HepG2 (cell line): ENCODE data around the gene CNNM3. TPM values are rescaled to one million over a fixed set of nuclear protein-coding genes. Genes with fewer than 3 reads are reported as not detected.

ENCODE experiments used
- ATAC-seq: fragments of 200-7000 bp; cut with Tn5 transposase; 3 replicates; pipeline ENCODE4 v1.9.1; 2020; ENCODE audit warnings: mild to moderate bottlenecking, moderate library complexity
- BruUV-seq: library from RNA; stranded (reverse); fragments of 400-500 nt; replicated peaks from 2 replicates; lab custom pipeline; 2021; lab: Mats Ljungman, UMichigan
- CTCF ChIA-PET: fragments of 300-600 bp; formaldehyde crosslinking; extraction: SDS; loops from one replicate; lab custom pipeline; 2021; ENCODE audit warnings: low total read pairs, inconsistent platforms, low intra/inter-chr PET ratio; lab: Yijun Ruan, JAX
- POLR2A ChIA-PET: fragments of 350-600 bp; sonication (Branson Sonifier 250); formaldehyde crosslinking; loops from one replicate; lab custom pipeline; 2020; ENCODE audit warnings: antibody characterized with exemption, inconsistent platforms; lab: Yijun Ruan, JAX
- DNase-seq: peaks from one replicate; pipeline ENCODE4 v3.0.0-alpha.2; 2015; ENCODE audit warnings: low spot score
- FAIRE-seq: peaks from 3 replicates; lab custom pipeline; 2011; peaks lifted over from hg19 to GRCh38; lab: Jason Lieb, UNC
- H2AFZ ChIP-seq: one replicate; pipeline ENCODE4 v1.6.1; 2011; ENCODE audit warnings: low read length, inconsistent platforms
- H3K27ac ChIP-seq: fragments of 300-600 bp; 3 replicates; pipeline ENCODE4 v1.8.0; 2011; ENCODE audit warnings: mixed run types, mild to moderate bottlenecking, mixed read lengths, low read length, inconsistent platforms; ENCODE audit not compliant: insufficient read depth; ENCODE audit errors: extremely low read length
- H3K27me3 ChIP-seq, 2 experiments: fragments of 200-600 bp in 1 of 2; 2 replicates in 1 of 2; 3 replicates in 1 of 2; pipeline versions ENCODE4 v1.6.0 to v1.8.0; 2011; ENCODE audit warnings: low read length in 2 of 2, mild to moderate bottlenecking in 2 of 2, moderate library complexity in 2 of 2, inconsistent platforms in 1 of 2; ENCODE audit not compliant: insufficient read depth in 2 of 2, control insufficient read depth in 1 of 2
- H3K36me3 ChIP-seq, 2 experiments: fragments of 200-600 bp in 1 of 2; replicated peaks in 1 of 2; 2 replicates in 1 of 2; 3 replicates in 1 of 2; pipeline versions ENCODE4 v1.5.1 to v1.8.0; 2011; ENCODE audit warnings: low read length in 2 of 2, inconsistent platforms in 1 of 2; ENCODE audit not compliant: insufficient read depth in 2 of 2, control insufficient read depth in 1 of 2
- H3K4me1 ChIP-seq: 2 replicates; pipeline ENCODE4 v1.5.1; 2012; ENCODE audit warnings: low read length, inconsistent platforms; ENCODE audit not compliant: insufficient read depth
- H3K4me2 ChIP-seq: 2 replicates; pipeline ENCODE4 v1.6.0; 2011; ENCODE audit warnings: low read depth, low read length, inconsistent platforms
- H3K4me3 ChIP-seq, 3 experiments: fragments of 200-600 bp in 1 of 3; sonication (generic), shearing (Covaris generic) in 1 of 3; replicated peaks in 1 of 3; 2 replicates each; pipeline ENCODE4 v1.5.1; 2011 to 2016; ENCODE audit warnings: low read length in 3 of 3, inconsistent platforms in 2 of 3, low read depth in 2 of 3, mild to moderate bottlenecking in 2 of 3, control low read depth in 1 of 3, mixed read lengths in 1 of 3; ENCODE audit not compliant: insufficient read depth in 1 of 3
- H3K79me2 ChIP-seq: one replicate; pipeline ENCODE4 v1.6.1; 2011; ENCODE audit warnings: low read length, inconsistent platforms; ENCODE audit not compliant: insufficient read depth
- H3K9ac ChIP-seq: 2 replicates; pipeline ENCODE4 v1.6.0; 2011; ENCODE audit warnings: mild to moderate bottlenecking, low read depth, low read length, inconsistent platforms; ENCODE audit not compliant: insufficient read depth
- H3K9me3 ChIP-seq: 2 replicates; pipeline ENCODE4 v1.5.1; 2012; ENCODE audit warnings: mild to moderate bottlenecking, low read length
- H4K20me1 ChIP-seq: 2 replicates; pipeline ENCODE4 v1.6.0; 2011; ENCODE audit warnings: inconsistent platforms, mild to moderate bottlenecking, low read length, moderate library complexity; ENCODE audit not compliant: insufficient read depth
- IKZF1 ChIP-seq: fragments of 450-650 bp; IDR thresholded peaks from 2 replicates; pipeline ENCODE4 v1.7.1; 2016
- PRPF4 ChIP-seq: fragments of 200-400 bp; formaldehyde crosslinking; IDR thresholded peaks from 2 replicates; pipeline ENCODE4 v1.6.1; 2016; ENCODE audit warnings: low read length, low read depth; ENCODE audit not compliant: poor library complexity, severe bottlenecking
- ZNF629 ChIP-seq: sonication (generic); formaldehyde crosslinking; conservative IDR thresholded peaks from 2 replicates; pipeline ENCODE4 v1.5.0; 2020; ENCODE audit warnings: missing genetic modification reagents
- ZNF792 ChIP-seq: IDR thresholded peaks from 2 replicates; pipeline ENCODE4 v1.6.1; 2016
- WGBS: methylation state at CpG from one replicate; pipeline ENCODE4 v1.1.6; 2017; ENCODE audit warnings: low lambda C conversion rate; 5-methylcytosine and 5-hydroxymethylcytosine counted together
- in situ Hi-C: cut with HindIII; loops from 2 replicates; pipeline ENCODE4 v1.10.0; 2017; ENCODE audit warnings: low pct_unique_long_range_greater_than_20kb; ENCODE audit not compliant: extremely low pct_ligation_motif_present
- intact Hi-C: fragments of 100-400 bp; cut with micrococcal nuclease; formaldehyde crosslinking; loops from one replicate; pipeline ENCODE4 v1.10.0; 2022; ENCODE audit not compliant: unreplicated experiment
- polyA plus RNA-seq, 8 experiments: library from polyadenylated mRNA; depleted of rRNA in 3 of 8; stranded (reverse) in 7 of 8; unstranded in 1 of 8; fragments of >200 nt; fragmentation: Illumina TruSeq in 4 of 8; extraction: Trizol in 4 of 8; gene quantifications; 2 replicates each; pipeline versions ENCODE4 v1.2.1 to v1.2.3, GENCODE V29; 2011 to 2016; ENCODE audit warnings: low read depth in 4 of 8, missing spikeins in 1 of 8, mixed read lengths in 1 of 8; ENCODE audit not compliant: insufficient read depth in 1 of 8
- total RNA-seq, 5 experiments: library from RNA; depleted of rRNA; stranded (reverse); fragments of >200 nt; fragmentation: Illumina TruSeq; extraction: Trizol; gene quantifications; 2 replicates each; pipeline ENCODE4 v1.2.3, GENCODE V29; 2016; ENCODE audit warnings: low read depth in 1 of 5
- TF ChIP-seq, protein P1 (sequence below): sonication (generic); formaldehyde crosslinking; IDR thresholded peaks from 2 replicates; pipeline ENCODE4 v1.9.0; 2021; ENCODE audit warnings: mild to moderate bottlenecking, missing genetic modification reagents

Gene CNNM3
- total and polyA plus RNA-seq, 2 of the 13 experiments (the other 11 are each of a cell fraction or from before 2014, with no cell fraction given), result 21.2 to 27.9 TPM

DNA sequence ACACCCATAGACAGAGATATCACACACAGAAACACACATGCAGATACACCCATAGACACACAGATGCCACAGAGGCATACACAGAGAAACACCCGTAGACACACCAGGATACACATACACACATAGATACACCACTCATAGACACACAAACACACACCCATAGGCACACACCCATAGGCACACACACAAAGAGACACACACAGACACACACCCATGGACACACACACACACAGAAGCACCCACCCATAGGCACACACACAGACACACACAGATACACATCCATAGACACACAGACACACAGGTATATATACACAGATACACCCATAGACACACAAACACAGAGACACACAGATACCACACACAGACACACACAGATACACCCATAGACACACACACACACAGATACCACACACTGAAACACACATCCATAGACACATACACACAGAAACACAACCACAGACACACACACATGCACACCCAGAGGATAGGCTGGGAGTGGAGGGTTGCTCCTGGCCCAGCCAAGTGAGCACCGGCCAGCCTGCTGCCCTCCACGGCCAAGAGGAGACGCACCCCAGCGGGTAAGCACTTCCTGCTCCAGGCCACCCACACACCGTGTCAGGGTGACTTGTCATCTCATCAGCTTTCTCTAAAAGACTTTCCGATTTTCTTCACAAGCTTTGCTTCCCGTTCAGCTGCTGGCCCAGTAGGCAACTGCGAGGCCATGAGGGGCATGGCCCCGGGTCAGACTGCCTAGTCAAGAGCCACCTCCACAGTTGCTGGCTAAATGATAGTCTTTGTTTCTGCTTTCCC, 14.1 kb upstream of the CNNM3 start:
- in situ Hi-C loops, result no loop called here
- WGBS, result 93% methylated on average over 10 of the region's 10 CpGs
- ChIA-PET POLR2A (interaction anchor here (2.1 kb wide), 1 partner anchor 14 kb away, joined by 7 read pairs; the partner anchor contains the start of gene CNNM3), CTCF (interaction anchor here (0.8 to 1.6 kb wide), 2 partner anchors 38 to 252 kb away, joined by 3 to 8 read pairs; no protein-coding TSS in a partner anchor)
- H3K27me3 ChIP-seq, result no peaks in the 10 kb centered on the region
- FAIRE-seq (no peak), DNase-seq (no peak), ATAC-seq (no peak)
- no peaks in the 10 kb centered on the region for H3K9me3 ChIP-seq
- H3K9ac ChIP-seq, result no peak overlapping the region
- TF ChIP-seq PRPF4 (no peak), ZNF629 (peak; percentile 52), IKZF1 (0 out of 2 replicates have a peak, but pooled peaks have one; percentile 30), ZNF792 (CRISPR knock-in tag) (no peak)
- TF ChIP-seq, protein P1, sequence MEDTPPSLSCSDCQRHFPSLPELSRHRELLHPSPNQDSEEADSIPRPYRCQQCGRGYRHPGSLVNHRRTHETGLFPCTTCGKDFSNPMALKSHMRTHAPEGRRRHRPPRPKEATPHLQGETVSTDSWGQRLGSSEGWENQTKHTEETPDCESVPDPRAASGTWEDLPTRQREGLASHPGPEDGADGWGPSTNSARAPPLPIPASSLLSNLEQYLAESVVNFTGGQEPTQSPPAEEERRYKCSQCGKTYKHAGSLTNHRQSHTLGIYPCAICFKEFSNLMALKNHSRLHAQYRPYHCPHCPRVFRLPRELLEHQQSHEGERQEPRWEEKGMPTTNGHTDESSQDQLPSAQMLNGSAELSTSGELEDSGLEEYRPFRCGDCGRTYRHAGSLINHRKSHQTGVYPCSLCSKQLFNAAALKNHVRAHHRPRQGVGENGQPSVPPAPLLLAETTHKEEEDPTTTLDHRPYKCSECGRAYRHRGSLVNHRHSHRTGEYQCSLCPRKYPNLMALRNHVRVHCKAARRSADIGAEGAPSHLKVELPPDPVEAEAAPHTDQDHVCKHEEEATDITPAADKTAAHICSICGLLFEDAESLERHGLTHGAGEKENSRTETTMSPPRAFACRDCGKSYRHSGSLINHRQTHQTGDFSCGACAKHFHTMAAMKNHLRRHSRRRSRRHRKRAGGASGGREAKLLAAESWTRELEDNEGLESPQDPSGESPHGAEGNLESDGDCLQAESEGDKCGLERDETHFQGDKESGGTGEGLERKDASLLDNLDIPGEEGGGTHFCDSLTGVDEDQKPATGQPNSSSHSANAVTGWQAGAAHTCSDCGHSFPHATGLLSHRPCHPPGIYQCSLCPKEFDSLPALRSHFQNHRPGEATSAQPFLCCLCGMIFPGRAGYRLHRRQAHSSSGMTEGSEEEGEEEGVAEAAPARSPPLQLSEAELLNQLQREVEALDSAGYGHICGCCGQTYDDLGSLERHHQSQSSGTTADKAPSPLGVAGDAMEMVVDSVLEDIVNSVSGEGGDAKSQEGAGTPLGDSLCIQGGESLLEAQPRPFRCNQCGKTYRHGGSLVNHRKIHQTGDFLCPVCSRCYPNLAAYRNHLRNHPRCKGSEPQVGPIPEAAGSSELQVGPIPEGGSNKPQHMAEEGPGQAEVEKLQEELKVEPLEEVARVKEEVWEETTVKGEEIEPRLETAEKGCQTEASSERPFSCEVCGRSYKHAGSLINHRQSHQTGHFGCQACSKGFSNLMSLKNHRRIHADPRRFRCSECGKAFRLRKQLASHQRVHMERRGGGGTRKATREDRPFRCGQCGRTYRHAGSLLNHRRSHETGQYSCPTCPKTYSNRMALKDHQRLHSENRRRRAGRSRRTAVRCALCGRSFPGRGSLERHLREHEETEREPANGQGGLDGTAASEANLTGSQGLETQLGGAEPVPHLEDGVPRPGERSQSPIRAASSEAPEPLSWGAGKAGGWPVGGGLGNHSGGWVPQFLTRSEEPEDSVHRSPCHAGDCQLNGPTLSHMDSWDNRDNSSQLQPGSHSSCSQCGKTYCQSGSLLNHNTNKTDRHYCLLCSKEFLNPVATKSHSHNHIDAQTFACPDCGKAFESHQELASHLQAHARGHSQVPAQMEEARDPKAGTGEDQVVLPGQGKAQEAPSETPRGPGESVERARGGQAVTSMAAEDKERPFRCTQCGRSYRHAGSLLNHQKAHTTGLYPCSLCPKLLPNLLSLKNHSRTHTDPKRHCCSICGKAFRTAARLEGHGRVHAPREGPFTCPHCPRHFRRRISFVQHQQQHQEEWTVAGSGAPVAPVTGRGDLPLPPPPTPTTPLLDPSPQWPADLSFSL, result peak; percentile 60; the same call in 1 of the 2 replicates
- H3K4me2 ChIP-seq, result no peak overlapping the region
- no peaks in the 10 kb centered on the region for H3K79me2 ChIP-seq
- intact Hi-C loops, result loop anchor here (2.0 kb wide), 1 partner anchor 251 kb away; no protein-coding TSS in a partner anchor
- H4K20me1 ChIP-seq, result no peaks in the 10 kb centered on the region
- TSS peak; percentile 47 for BruUV-seq
- peaks cover 5 to 11% of the 10 kb centered on the region in 2 experiments; a peak in 3 of 5 replicates for H3K36me3 ChIP-seq
- H2AFZ ChIP-seq, result no peak overlapping the region
- peaks cover 33% of the 10 kb centered on the region for H3K4me1 ChIP-seq
- no peak overlapping the region for H3K4me3 ChIP-seq
- H3K27ac ChIP-seq, result no peak overlapping the region
